H9 (cell line): ENCODE measurements around the gene SULF2. TPM values are rescaled to one million over a fixed set of nuclear protein-coding genes. Genes with fewer than 3 reads are reported as not detected.

ENCODE experiments used
- DNase-seq: peaks from one replicate; pipeline ENCODE4 v3.0.0-alpha.2; 2017
- H2AFZ ChIP-seq: one replicate; pipeline ENCODE4 v1.6.1; 2013; ENCODE audit warnings: mild to moderate bottlenecking, low read length, control low read depth, moderate library complexity
- H2AK5ac ChIP-seq: 2 replicates; pipeline ENCODE4 v1.6.1; 2013; ENCODE audit warnings: low read length, control low read depth, mixed read lengths; ENCODE audit not compliant: insufficient read length
- H2BK120ac ChIP-seq: one replicate; pipeline ENCODE4 v1.6.1; 2013; ENCODE audit warnings: low read depth, mild to moderate bottlenecking, low read length, control low read depth, inconsistent platforms; ENCODE audit not compliant: poor library complexity, severe bottlenecking
- H2BK12ac ChIP-seq: 2 replicates; pipeline ENCODE4 v1.6.1; 2013; ENCODE audit warnings: low read length, control low read depth, mixed read lengths, low read depth; ENCODE audit not compliant: insufficient read length
- H2BK15ac ChIP-seq: 2 replicates; pipeline ENCODE4 v1.6.1; 2013; ENCODE audit warnings: low read depth, low read length, control low read depth
- H2BK20ac ChIP-seq: one replicate; pipeline ENCODE4 v1.6.1; 2013; ENCODE audit warnings: low read depth, mild to moderate bottlenecking, low read length, control low read depth, inconsistent platforms; ENCODE audit not compliant: poor library complexity, severe bottlenecking
- H2BK5ac ChIP-seq: 2 replicates; pipeline ENCODE4 v1.6.1; 2013; ENCODE audit warnings: low read length, control low read depth, mixed read lengths; ENCODE audit not compliant: insufficient read length
- H3K14ac ChIP-seq: 2 replicates; pipeline ENCODE4 v1.6.1; 2013; ENCODE audit warnings: low read length, control low read depth; ENCODE audit not compliant: insufficient read depth
- H3K18ac ChIP-seq: 2 replicates; pipeline ENCODE4 v1.6.1; 2013; ENCODE audit warnings: low read depth, mild to moderate bottlenecking, mixed read lengths, low read length, control low read depth; ENCODE audit not compliant: insufficient read length
- H3K23ac ChIP-seq: 2 replicates; pipeline ENCODE4 v1.6.1; 2013; ENCODE audit warnings: low read length, control low read depth, mixed read lengths, low read depth; ENCODE audit not compliant: insufficient read length
- H3K23me2 ChIP-seq: 2 replicates; pipeline ENCODE4 v1.6.1; 2013; ENCODE audit warnings: low read depth, mild to moderate bottlenecking, mixed read lengths, low read length, control low read depth; ENCODE audit not compliant: insufficient read length, poor library complexity, severe bottlenecking
- H3K27ac ChIP-seq: 2 replicates; pipeline ENCODE4 v1.5.1; 2013; ENCODE audit warnings: low read length, control low read depth, mixed read lengths, low read depth; ENCODE audit not compliant: insufficient read length
- H3K27me3 ChIP-seq: 2 replicates; pipeline ENCODE4 v1.6.1; 2013; ENCODE audit warnings: low read length, control low read depth, inconsistent platforms; ENCODE audit not compliant: insufficient read depth
- H3K4ac ChIP-seq: 2 replicates; pipeline ENCODE4 v1.6.1; 2013; ENCODE audit warnings: low read depth, mild to moderate bottlenecking, control low read depth, inconsistent platforms, low read length, moderate library complexity
- H3K4me1 ChIP-seq: 2 replicates; pipeline ENCODE4 v1.6.1; 2013; ENCODE audit warnings: low read length, control low read depth, inconsistent platforms; ENCODE audit not compliant: insufficient read depth
- H3K4me2 ChIP-seq: 2 replicates; pipeline ENCODE4 v1.6.1; 2013; ENCODE audit warnings: low read length, control low read depth, mixed read lengths; ENCODE audit not compliant: insufficient read length, insufficient read depth
- H3K56ac ChIP-seq: 2 replicates; pipeline ENCODE4 v1.6.1; 2013; ENCODE audit warnings: low read depth, mild to moderate bottlenecking, mixed read lengths, low read length, control low read depth; ENCODE audit not compliant: insufficient read length
- H3K79me1 ChIP-seq: 2 replicates; pipeline ENCODE4 v1.6.1; 2013; ENCODE audit warnings: low read depth, mild to moderate bottlenecking, moderate library complexity, low read length, control low read depth, inconsistent platforms; ENCODE audit not compliant: insufficient read depth, poor library complexity, severe bottlenecking
- H3K79me2 ChIP-seq: 2 replicates; pipeline ENCODE4 v1.6.1; 2013; ENCODE audit warnings: low read length, control low read depth, inconsistent platforms; ENCODE audit not compliant: insufficient read depth
- H3K9ac ChIP-seq: 2 replicates; pipeline ENCODE4 v1.6.1; 2013; ENCODE audit warnings: low read length, control low read depth, mixed read lengths; ENCODE audit not compliant: insufficient read length; ENCODE audit errors: extremely low read depth
- H3K9me3 ChIP-seq: one replicate; pipeline ENCODE4 v1.6.1; 2013; ENCODE audit warnings: low read depth, low read length, inconsistent platforms; ENCODE audit not compliant: control insufficient read depth
- H3T11ph ChIP-seq: one replicate; pipeline ENCODE4 v1.6.1; 2013; ENCODE audit warnings: mild to moderate bottlenecking, low read length, control low read depth, inconsistent platforms
- H4K20me1 ChIP-seq: one replicate; pipeline ENCODE4 v1.6.1; 2013; ENCODE audit not compliant: control insufficient read depth, insufficient read length, insufficient read depth
- H4K5ac ChIP-seq: 2 replicates; pipeline ENCODE4 v1.6.1; 2013; ENCODE audit warnings: low read depth, mild to moderate bottlenecking, mixed read lengths, low read length, control low read depth; ENCODE audit not compliant: insufficient read length
- H4K8ac ChIP-seq: replicated peaks from 2 replicates; pipeline ENCODE4 v1.6.1; 2013; ENCODE audit warnings: low read length, control low read depth, mixed read lengths, low read depth; ENCODE audit not compliant: insufficient read length
- H4K91ac ChIP-seq: 2 replicates; pipeline ENCODE4 v1.6.1; 2013; ENCODE audit warnings: low read depth, mild to moderate bottlenecking, moderate library complexity, mixed read lengths, low read length, control low read depth; ENCODE audit not compliant: insufficient read length
- H3K27ac Mint-ChIP-seq, 3 experiments: 2 replicates in 2 of 3; 3 replicates in 1 of 3; pipeline ENCODE4 v1.8.0; 2020 to 2021; ENCODE audit warnings: mixed read lengths in 3 of 3, mild to moderate bottlenecking in 1 of 3, moderate library complexity in 1 of 3
- H3K27me3 Mint-ChIP-seq: 2 replicates; pipeline ENCODE4 v1.8.0; 2021; ENCODE audit warnings: low read depth, mild to moderate bottlenecking, moderate library complexity, mixed read lengths
- H3K36me3 Mint-ChIP-seq, 3 experiments: 2 replicates in 2 of 3; 3 replicates in 1 of 3; pipeline ENCODE4 v1.8.0; 2020 to 2021; ENCODE audit warnings: low read depth in 3 of 3, mixed read lengths in 3 of 3; ENCODE audit not compliant: insufficient read depth in 1 of 3
- H3K4me1 Mint-ChIP-seq, 2 experiments: 2 replicates each; pipeline ENCODE4 v1.8.0; 2020; ENCODE audit warnings: mixed read lengths in 2 of 2
- H3K4me3 Mint-ChIP-seq, 2 experiments: 2 replicates in 1 of 2; 3 replicates in 1 of 2; pipeline ENCODE4 v1.8.0; 2020 to 2021; ENCODE audit warnings: mild to moderate bottlenecking in 2 of 2, mixed read lengths in 2 of 2, moderate library complexity in 1 of 2
- H3K9me3 Mint-ChIP-seq, 2 experiments: 2 replicates in 1 of 2; 3 replicates in 1 of 2; pipeline ENCODE4 v1.8.0; 2020; ENCODE audit warnings: mild to moderate bottlenecking in 2 of 2, mixed read lengths in 2 of 2, moderate library complexity in 1 of 2
- CTCF ChIP-seq: fragments of 200-600 bp; sonication (generic); conservative IDR thresholded peaks from 3 replicates; pipeline ENCODE4 v1.8.0; 2021; ENCODE audit warnings: antibody characterized with exemption, mild to moderate bottlenecking
- WGBS: extraction: QIAGEN DNeasy Blood & Tissue Kit; methylation state at CpG from one replicate; pipeline ENCODE4 v1.1.7; 2013; ENCODE audit warnings: missing lambda C conversion rate, low lambda C conversion rate, mixed read lengths; ENCODE audit not compliant: insufficient read length; ENCODE audit errors: extremely low coverage; 5-methylcytosine and 5-hydroxymethylcytosine counted together
- total RNA-seq: library from RNA; stranded (reverse); gene quantifications from 2 replicates; pipeline ENCODE4 v1.2.1, GENCODE V29; 2021

SULF2 gene
- total RNA-seq, 1 experiment from 2014 or later, result 31.2 TPM

- Histone ChIP-seq H4K20me1 (no peaks in the 10 kb centered on the region), H4K91ac (no peak overlapping the region), H3K18ac (no peak overlapping the region), H3K79me2 (no peaks in the 10 kb centered on the region), H3T11ph (no peak overlapping the region), H3K27me3 (no peaks in the 10 kb centered on the region), H3K9ac (no peak overlapping the region), H2AFZ (no peak overlapping the region), H3K14ac (no peak overlapping the region), H2BK120ac (no peak overlapping the region), H3K23me2 (no peaks in the 10 kb centered on the region), H3K4ac (no peak overlapping the region), H2BK15ac (no peak overlapping the region), H3K56ac (no peak overlapping the region), H2AK5ac (no peak overlapping the region), H3K4me1 (no peaks in the 10 kb centered on the region), H3K79me1 (no peaks in the 10 kb centered on the region), H3K4me2 (no peak overlapping the region), H2BK5ac (no peak overlapping the region), H2BK20ac (no peak overlapping the region), H3K9me3 (no peaks in the 10 kb centered on the region), H3K23ac (no peak overlapping the region), H4K8ac (no peak overlapping the region), H4K5ac (no peak overlapping the region), H2BK12ac (no peak overlapping the region), H3K27ac (no peak overlapping the region)
- Mint-ChIP-seq H3K27ac (peak overlapping the region in 1 of 3 experiments; percentile 9; a peak in 1 of 7 replicates), H3K36me3 (no peaks in the 10 kb centered on the region), H3K9me3 (no peaks in the 10 kb centered on the region), H3K4me1 (peaks cover 18 to 23% of the 10 kb centered on the region in 2 experiments), H3K27me3 (no peaks in the 10 kb centered on the region), H3K4me3 (no peak overlapping the region)
- DNase-seq, result no peak
- WGBS, result no CpG with 5 or more reads among the region's 5 CpGs
- TF ChIP-seq CTCF, result no peak
Observed at GRCh38 chr20:47706345-47706744, 78.9 kb downstream of the SULF2 start.
